Fibroblast of lung (primary cell): Measurements from ENCODE around the gene SURF6. TPM values are rescaled to one million over a fixed set of nuclear protein-coding genes. Genes with fewer than 3 reads are reported as not detected.
"Not testable (repeated sequence)": the region's sequence is repeated elsewhere in the genome, so short reads cannot be mapped to it uniquely, and the experiment has no call there.

Experiments
- DNase-seq, 2 donors: peaks; one replicate each; pipeline versions ENCODE4 v3.0.0 to v3.0.0-alpha.2; 2010; ENCODE audit warnings: low read depth in 2 of 2
- H2AFZ ChIP-seq: 2 replicates; pipeline ENCODE4 v1.5.1; 2012; ENCODE audit warnings: low read length, control low read depth, inconsistent platforms
- H3K27ac ChIP-seq: 2 replicates; pipeline ENCODE4 v1.5.1; 2011; ENCODE audit warnings: low read length, control low read depth; ENCODE audit not compliant: insufficient read depth
- H3K27me3 ChIP-seq: 2 replicates; pipeline ENCODE4 v1.5.1; 2011; ENCODE audit warnings: mild to moderate bottlenecking, low read length; ENCODE audit not compliant: control insufficient read depth, insufficient read depth
- H3K36me3 ChIP-seq: 2 replicates; pipeline ENCODE4 v1.5.1; 2011; ENCODE audit warnings: low read length; ENCODE audit not compliant: control insufficient read depth, insufficient read depth
- H3K4me1 ChIP-seq: 2 replicates; pipeline ENCODE4 v1.5.1; 2011; ENCODE audit warnings: low read length; ENCODE audit not compliant: control insufficient read depth, insufficient read depth; ENCODE audit errors: extremely low read depth
- H3K4me2 ChIP-seq: 2 replicates; pipeline ENCODE4 v1.5.1; 2011; ENCODE audit warnings: low read length, control low read depth; ENCODE audit not compliant: insufficient read depth; ENCODE audit errors: extremely low read depth
- H3K4me3 ChIP-seq, 4 experiments: fragments of 200-600 bp in 1 of 4; sonication (generic) in 1 of 4; replicated peaks in 1 of 4; 2 replicates each; pipeline ENCODE4 v1.5.1; 2011 to 2016; ENCODE audit warnings: low read length in 4 of 4, low read depth in 3 of 4, mild to moderate bottlenecking in 3 of 4, control low read depth in 2 of 4, inconsistent platforms in 1 of 4, mixed read lengths in 1 of 4; ENCODE audit not compliant: insufficient read depth in 1 of 4; ENCODE audit errors: control extremely low read depth in 1 of 4
- H3K79me2 ChIP-seq: 2 replicates; pipeline ENCODE4 v1.5.1; 2012; ENCODE audit warnings: mild to moderate bottlenecking, low read length, inconsistent platforms; ENCODE audit not compliant: control insufficient read depth, insufficient read depth
- H3K9ac ChIP-seq: 2 replicates; pipeline ENCODE4 v1.5.1; 2011; ENCODE audit warnings: mild to moderate bottlenecking, low read length, control low read depth; ENCODE audit not compliant: insufficient read depth
- H3K9me3 ChIP-seq: 2 replicates; pipeline ENCODE4 v1.5.1; 2012; ENCODE audit warnings: low read depth, low read length; ENCODE audit not compliant: control insufficient read depth, insufficient read depth
- H4K20me1 ChIP-seq: 2 replicates; pipeline ENCODE4 v1.5.1; 2011; ENCODE audit warnings: low read length; ENCODE audit not compliant: control insufficient read depth, insufficient read depth; ENCODE audit errors: extremely low read depth
- EZH2 ChIP-seq: IDR thresholded peaks from 2 replicates; pipeline ENCODE4 v1.5.1; 2012; ENCODE audit warnings: low read length, control low read depth, mild to moderate bottlenecking; ENCODE audit errors: missing control alignments
- polyA plus RNA-seq, 2 donors: library from polyadenylated mRNA; depleted of rRNA in 1 of 2; stranded (reverse) in 1 of 2; unstranded in 1 of 2; fragments of >200 nt; gene quantifications; 2 replicates each; pipeline ENCODE4 v1.2.1, GENCODE V29; 2011 to 2012; ENCODE audit warnings: missing spikeins in 1 of 2
- total RNA-seq: library from RNA; depleted of rRNA; stranded (reverse); fragments of >200 nt; gene quantifications from 2 replicates; pipeline ENCODE4 v1.2.1, GENCODE V29; 2014
- TF ChIP-seq, protein P1 (sequence below), 2 donors: IDR thresholded peaks in 1 of 2; conservative IDR thresholded peaks in 1 of 2; 1 replicate in 1 of 2; 2 replicates in 1 of 2; pipeline ENCODE4 v1.5.1; 2011 to 2012; ENCODE audit warnings: low read length in 2 of 2, control low read depth in 1 of 2, inconsistent platforms in 1 of 2, low read depth in 1 of 2, mild to moderate bottlenecking in 1 of 2

The SURF6 gene
- total and polyA plus RNA-seq, 2 donors (not counting 1 experiment from before 2014, with no cell fraction given), result 4.8 to 8.3 TPM

DNA sequence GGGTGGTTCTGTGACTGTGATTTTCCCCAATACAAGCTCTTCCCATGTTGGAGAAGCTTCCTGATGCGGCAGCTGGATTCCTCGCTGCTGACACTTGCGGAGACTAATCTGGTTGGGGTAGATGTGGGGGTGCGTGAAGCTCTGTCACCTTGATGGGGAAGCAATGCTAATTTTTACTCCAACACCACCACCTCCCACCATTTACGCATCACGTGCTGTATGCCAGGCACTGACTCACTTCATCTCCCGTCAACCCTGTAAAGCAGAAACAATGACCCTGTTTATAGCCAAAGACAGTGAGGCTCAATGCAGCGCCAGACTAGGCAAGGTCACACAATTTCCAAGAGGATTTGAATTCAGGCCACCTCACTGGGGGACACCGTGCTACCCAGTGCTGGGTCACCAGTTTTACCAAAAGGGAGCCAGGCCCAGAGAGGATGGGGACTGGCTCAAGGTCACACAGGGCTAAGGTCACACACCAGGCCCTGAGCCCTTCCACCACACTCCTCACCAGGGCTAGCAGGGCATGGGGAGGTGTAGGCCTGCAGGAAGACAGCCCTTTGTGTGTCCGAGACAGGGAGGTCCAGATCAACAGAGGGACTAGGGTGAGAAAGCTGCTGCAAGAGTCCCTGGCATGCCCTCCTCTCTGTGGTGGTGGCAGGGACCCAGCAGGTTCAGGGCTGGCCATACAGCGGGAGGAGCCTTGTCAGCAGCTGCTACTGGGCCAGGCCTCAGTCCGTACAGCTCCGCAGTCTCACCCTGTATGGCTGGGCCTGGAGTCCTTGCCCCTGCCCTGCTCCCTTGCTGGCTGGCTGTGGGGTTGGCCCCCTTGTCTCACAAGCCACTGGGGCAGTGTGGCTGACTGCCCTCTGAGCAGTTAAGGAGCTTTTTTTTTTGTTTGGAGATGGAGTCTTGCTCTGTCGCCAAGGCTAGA, 43.4 kb upstream of the SURF6 start:
- Histone ChIP-seq H3K27me3 (no peaks in the 10 kb centered on the region), H3K36me3 (no peaks in the 10 kb centered on the region), H3K4me2 (no peak overlapping the region), H3K79me2 (peaks cover 14% of the 10 kb centered on the region), H2AFZ (no peak overlapping the region), H3K4me3 (no peak overlapping the region), H3K9ac (no peak overlapping the region), H3K27ac (no peak overlapping the region), H3K4me1 (peaks cover 2% of the 10 kb centered on the region), H3K9me3 (no peaks in the 10 kb centered on the region), H4K20me1 (no peaks in the 10 kb centered on the region)
- TF ChIP-seq EZH2, result no peak
- TF ChIP-seq, protein P1, sequence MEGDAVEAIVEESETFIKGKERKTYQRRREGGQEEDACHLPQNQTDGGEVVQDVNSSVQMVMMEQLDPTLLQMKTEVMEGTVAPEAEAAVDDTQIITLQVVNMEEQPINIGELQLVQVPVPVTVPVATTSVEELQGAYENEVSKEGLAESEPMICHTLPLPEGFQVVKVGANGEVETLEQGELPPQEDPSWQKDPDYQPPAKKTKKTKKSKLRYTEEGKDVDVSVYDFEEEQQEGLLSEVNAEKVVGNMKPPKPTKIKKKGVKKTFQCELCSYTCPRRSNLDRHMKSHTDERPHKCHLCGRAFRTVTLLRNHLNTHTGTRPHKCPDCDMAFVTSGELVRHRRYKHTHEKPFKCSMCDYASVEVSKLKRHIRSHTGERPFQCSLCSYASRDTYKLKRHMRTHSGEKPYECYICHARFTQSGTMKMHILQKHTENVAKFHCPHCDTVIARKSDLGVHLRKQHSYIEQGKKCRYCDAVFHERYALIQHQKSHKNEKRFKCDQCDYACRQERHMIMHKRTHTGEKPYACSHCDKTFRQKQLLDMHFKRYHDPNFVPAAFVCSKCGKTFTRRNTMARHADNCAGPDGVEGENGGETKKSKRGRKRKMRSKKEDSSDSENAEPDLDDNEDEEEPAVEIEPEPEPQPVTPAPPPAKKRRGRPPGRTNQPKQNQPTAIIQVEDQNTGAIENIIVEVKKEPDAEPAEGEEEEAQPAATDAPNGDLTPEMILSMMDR (conservative IDR thresholded peaks at IDR 0.05 in 1 of 2, IDR thresholded peaks at IDR 0.05 in 1 of 2; ENCODE audit: low read depth in 1 of 2, low read length in 2 of 2), result no peak
- DNase-seq, result no peak

DNA sequence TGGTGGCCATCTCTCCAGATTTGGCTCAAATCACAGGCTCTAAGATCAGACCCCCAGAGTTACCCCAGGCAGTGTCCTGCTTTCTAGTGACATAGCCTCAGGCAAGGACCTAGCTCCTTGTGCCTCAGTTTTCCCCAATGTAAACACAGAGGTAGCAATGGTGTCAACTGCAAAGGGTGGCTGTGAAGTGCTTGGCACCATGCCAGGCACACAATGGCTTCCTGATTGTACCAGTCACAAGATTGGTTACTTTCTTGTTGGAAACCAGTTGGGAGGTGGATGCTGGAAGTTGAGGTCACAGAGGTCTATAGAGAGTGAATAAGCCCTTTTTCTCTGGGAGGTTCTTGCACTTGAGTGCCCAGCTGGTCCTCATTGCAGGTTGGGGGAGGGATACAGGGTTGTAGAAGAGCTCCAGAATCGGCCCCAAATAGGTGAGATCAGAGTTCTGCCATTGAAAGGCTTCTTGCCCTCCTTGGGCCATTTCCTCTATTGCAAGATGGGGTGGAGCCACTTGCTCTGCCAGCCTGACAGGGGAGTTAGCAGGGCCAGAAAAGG, 42.5 kb upstream of the SURF6 start:
- Histone ChIP-seq H3K27me3 (no peaks in the 10 kb centered on the region), H3K4me2 (no peak overlapping the region), H3K36me3 (no peaks in the 10 kb centered on the region), H3K4me3 (no peak overlapping the region), H3K9me3 (no peaks in the 10 kb centered on the region), H4K20me1 (no peaks in the 10 kb centered on the region), H3K79me2 (peaks cover 23% of the 10 kb centered on the region), H2AFZ (no peak overlapping the region), H3K9ac (no peak overlapping the region), H3K4me1 (peaks cover 2% of the 10 kb centered on the region), H3K27ac (no peak overlapping the region)
- TF ChIP-seq EZH2, result no peak
- TF ChIP-seq, protein P1 (conservative IDR thresholded peaks at IDR 0.05 in 1 of 2, IDR thresholded peaks at IDR 0.05 in 1 of 2; ENCODE audit: low read depth in 1 of 2, low read length in 2 of 2), result no peak
- no peak for DNase-seq

DNA sequence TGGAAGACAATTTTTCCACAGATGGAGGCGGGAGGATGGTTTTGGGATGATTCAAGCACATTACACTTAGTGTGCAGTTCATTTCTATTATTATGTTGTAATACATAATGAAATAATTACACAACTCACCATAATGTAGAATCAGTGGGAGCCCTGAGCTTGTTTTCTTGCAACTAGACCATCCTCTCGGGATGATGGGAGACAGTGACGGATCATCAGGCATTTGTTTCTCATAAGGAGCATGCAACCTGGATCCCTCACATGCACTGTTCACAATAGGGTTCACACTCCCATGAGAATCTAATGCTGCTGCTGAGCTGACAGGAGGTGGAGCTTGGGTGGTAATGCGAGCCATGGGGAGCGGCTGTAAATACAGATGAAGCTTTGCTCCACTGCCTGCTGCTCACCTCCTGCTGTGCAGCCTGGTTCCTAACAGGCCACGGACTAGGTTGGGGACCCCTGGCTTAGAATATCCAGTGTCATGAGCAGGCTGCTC, 41.8 kb upstream of the SURF6 start:
- no peaks in the 10 kb centered on the region for H3K9me3 ChIP-seq
- no peak for TF ChIP-seq EZH2
- TF ChIP-seq, protein P1 (conservative IDR thresholded peaks at IDR 0.05 in 1 of 2, IDR thresholded peaks at IDR 0.05 in 1 of 2; ENCODE audit: low read depth in 1 of 2, low read length in 2 of 2), result no peak
- DNase-seq, result no peak
- H3K4me2 ChIP-seq, result no peak overlapping the region
- H3K27ac ChIP-seq, result no peak overlapping the region
- H3K4me1 ChIP-seq, result peaks cover 2% of the 10 kb centered on the region
- no peaks in the 10 kb centered on the region for H4K20me1 ChIP-seq
- peaks cover 4% of the 10 kb centered on the region for H3K36me3 ChIP-seq
- no peak overlapping the region for H3K9ac ChIP-seq
- H3K4me3 ChIP-seq, result no peak overlapping the region
- H2AFZ ChIP-seq, result no peak overlapping the region
- H3K79me2 ChIP-seq, result peaks cover 30% of the 10 kb centered on the region
- no peaks in the 10 kb centered on the region for H3K27me3 ChIP-seq

DNA sequence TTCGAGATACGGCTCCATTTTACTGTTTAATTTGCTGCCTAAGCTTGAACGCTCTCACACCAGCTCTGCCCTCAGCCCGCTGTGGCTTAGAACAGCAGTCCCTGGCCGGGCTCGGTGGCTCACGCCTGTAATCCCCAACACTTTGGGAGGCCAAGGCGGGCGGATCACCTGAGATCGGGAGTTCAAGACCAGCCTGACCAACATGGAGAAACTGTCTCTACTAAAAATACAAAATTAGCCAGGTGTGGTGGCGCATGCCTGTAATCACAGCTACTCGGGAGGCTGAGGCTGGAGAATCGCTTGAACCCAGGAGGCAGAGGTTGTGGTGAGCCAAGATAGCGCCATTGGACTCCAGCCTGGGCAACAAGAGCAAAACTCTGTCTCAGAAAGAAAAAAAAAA, 41.3 kb upstream of the SURF6 start:
- not testable (repeated sequence) for H3K9me3 ChIP-seq, H3K9ac ChIP-seq, H3K4me2 ChIP-seq, H2AFZ ChIP-seq, H3K36me3 ChIP-seq, H3K27me3 ChIP-seq, H3K4me1 ChIP-seq, DNase-seq, H4K20me1 ChIP-seq, H3K27ac ChIP-seq
- peak overlapping the region in 1 of 4 experiments; percentile 99 for H3K4me3 ChIP-seq
- H3K79me2 ChIP-seq, result peaks cover 35% of the 10 kb centered on the region
